MM.1S (cell line): ENCODE measurements around the gene PIEZO2.

Source experiments
- DNase-seq: peaks from one replicate; pipeline ENCODE4 v3.0.0-alpha.2; 2015
- H2AFZ ChIP-seq: fragments of 300-600 bp; sonication (generic); 2 replicates; pipeline ENCODE4 v1.6.0; 2016; ENCODE audit warnings: antibody characterized with exemption, low read length
- H3F3A ChIP-seq: fragments of 300-600 bp; sonication (generic); 2 replicates; pipeline ENCODE4 v1.6.1; 2016; ENCODE audit warnings: mild to moderate bottlenecking, antibody characterized with exemption, low read length, moderate library complexity, mixed read lengths; ENCODE audit not compliant: insufficient read depth
- H3K27ac ChIP-seq: fragments of 300-600 bp; sonication (generic); 2 replicates; pipeline ENCODE4 v1.5.1; 2016; ENCODE audit warnings: mild to moderate bottlenecking, low read length
- H3K27me3 ChIP-seq: fragments of 300-600 bp; sonication (generic); replicated peaks from 2 replicates; pipeline ENCODE4 v1.6.0; 2016; ENCODE audit warnings: low read length; ENCODE audit not compliant: insufficient read depth
- H3K36me3 ChIP-seq: fragments of 300-600 bp; sonication (generic); replicated peaks from 2 replicates; pipeline ENCODE4 v1.6.1; 2016; ENCODE audit warnings: mild to moderate bottlenecking, low read length, mixed read lengths; ENCODE audit not compliant: insufficient read depth
- H3K4me1 ChIP-seq: fragments of 300-600 bp; sonication (generic); 2 replicates; pipeline ENCODE4 v1.6.1; 2016; ENCODE audit warnings: low read length, mixed read lengths
- H3K4me2 ChIP-seq: fragments of 300-600 bp; sonication (generic); 2 replicates; pipeline ENCODE4 v1.6.0; 2016; ENCODE audit warnings: low read depth, low read length
- H3K4me3 ChIP-seq: fragments of 300-600 bp; sonication (generic); 2 replicates; pipeline ENCODE4 v1.5.1; 2016; ENCODE audit warnings: low read length, mixed read lengths
- H3K79me2 ChIP-seq: fragments of 300-600 bp; sonication (generic); 2 replicates; pipeline ENCODE4 v1.6.1; 2016; ENCODE audit warnings: mixed run types, low read length, mixed read lengths
- H3K9ac ChIP-seq: fragments of 300-600 bp; sonication (generic); 2 replicates; pipeline ENCODE4 v1.6.1; 2016; ENCODE audit warnings: low read length, mixed read lengths
- H3K9me2 ChIP-seq: fragments of 300-600 bp; sonication (generic); replicated peaks from 2 replicates; pipeline ENCODE4 v1.6.1; 2016; ENCODE audit warnings: mild to moderate bottlenecking, low read length, mixed read lengths; ENCODE audit not compliant: insufficient read depth
- H3K9me3 ChIP-seq: fragments of 300-600 bp; sonication (generic); replicated peaks from 2 replicates; pipeline ENCODE4 v1.6.1; 2016; ENCODE audit warnings: mild to moderate bottlenecking, low read length, mixed read lengths; ENCODE audit not compliant: insufficient read depth
- H4K20me1 ChIP-seq: fragments of 300-600 bp; sonication (generic); 2 replicates; pipeline ENCODE4 v1.6.1; 2016; ENCODE audit warnings: mild to moderate bottlenecking, low read length, moderate library complexity, mixed read lengths; ENCODE audit not compliant: insufficient read depth
- CTCF ChIP-seq: fragments of 300-600 bp; sonication (generic); IDR thresholded peaks from 2 replicates; pipeline ENCODE4 v1.5.1; 2016; ENCODE audit warnings: antibody characterized with exemption, low read length, mixed read lengths
- EZH2 ChIP-seq: fragments of 300-600 bp; sonication (generic); optimal IDR thresholded peaks from 2 replicates; pipeline ENCODE3; 2017; ENCODE audit warnings: low read depth, mild to moderate bottlenecking, antibody characterized with exemption, low read length, mixed read lengths
- EZH2phosphoT487 ChIP-seq: fragments of 300-600 bp; sonication (generic); IDR thresholded peaks from 2 replicates; pipeline ENCODE4 v1.6.1; 2018; ENCODE audit warnings: antibody characterized with exemption, low read length

PIEZO2 gene

DNA sequence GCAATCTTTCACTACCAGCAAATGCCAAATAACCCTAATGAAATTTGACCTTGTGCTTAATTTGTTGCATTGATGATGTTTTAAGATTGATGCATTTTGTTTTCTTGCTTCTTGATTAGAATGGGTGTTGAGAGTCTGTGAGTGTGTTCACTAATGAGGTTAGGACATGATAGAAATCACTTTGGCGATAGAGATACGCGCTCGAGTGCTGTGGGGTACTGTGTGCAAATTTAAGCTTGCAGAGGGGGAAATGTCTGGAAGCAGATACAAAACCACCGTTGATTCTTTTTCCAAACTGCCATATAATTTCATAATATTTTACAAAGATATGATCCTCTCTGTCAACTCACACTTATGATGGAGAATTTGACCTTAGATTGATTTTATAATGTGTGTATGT is 200.9 kb downstream of the PIEZO2 start:
- Histone ChIP-seq H3K9me2 (no peaks in the 10 kb centered on the region), H3K27ac (no peak overlapping the region), H3K27me3 (no peaks in the 10 kb centered on the region), H3K4me1 (peaks cover 38% of the 10 kb centered on the region), H3K9me3 (no peaks in the 10 kb centered on the region), H3K4me2 (no peak overlapping the region), H3K36me3 (no peaks in the 10 kb centered on the region), H3K9ac (no peak overlapping the region), H3K79me2 (no peaks in the 10 kb centered on the region), H2AFZ (no peak overlapping the region), H4K20me1 (no peaks in the 10 kb centered on the region), H3K4me3 (no peak overlapping the region), H3F3A (peaks cover 36% of the 10 kb centered on the region)
- DNase-seq, result no peak
- TF ChIP-seq EZH2 (no peak), CTCF (no peak), EZH2phosphoT487 (no peak)

GRCh38 chr18:10946058-10946457 is 203.3 kb downstream of the PIEZO2 start:
- Histone ChIP-seq H2AFZ (no peak overlapping the region), H3K9ac (no peak overlapping the region), H3K4me1 (peaks cover 15% of the 10 kb centered on the region), H3F3A (peaks cover 15% of the 10 kb centered on the region), H3K36me3 (no peaks in the 10 kb centered on the region), H3K4me3 (no peak overlapping the region), H3K9me3 (no peaks in the 10 kb centered on the region), H3K79me2 (no peaks in the 10 kb centered on the region), H3K27ac (no peak overlapping the region), H4K20me1 (no peaks in the 10 kb centered on the region), H3K27me3 (no peaks in the 10 kb centered on the region), H3K4me2 (no peak overlapping the region), H3K9me2 (no peaks in the 10 kb centered on the region)
- no peak for DNase-seq
- TF ChIP-seq EZH2phosphoT487 (no peak), CTCF (no peak), EZH2 (no peak)

GRCh38 chr18:10942998-10943397 is 206.4 kb downstream of the PIEZO2 start:
- H3K9me3 ChIP-seq, result no peaks in the 10 kb centered on the region

More at GRCh38 chr18:10942998-10943397, 206.4 kb downstream of the PIEZO2 start:
- no peak overlapping the region for H3K27ac ChIP-seq
- no peaks in the 10 kb centered on the region for H3K27me3 ChIP-seq
- H4K20me1 ChIP-seq, result no peaks in the 10 kb centered on the region
- H3K4me3 ChIP-seq, result no peak overlapping the region
- no peak for DNase-seq
- no peak overlapping the region for H3K4me2 ChIP-seq
- H3K4me1 ChIP-seq, result peaks cover 4% of the 10 kb centered on the region; the same call in 1 of the 2 replicates
- TF ChIP-seq EZH2phosphoT487, result no peak
- TF ChIP-seq CTCF, result no peak
- no peak for TF ChIP-seq EZH2
- no peaks in the 10 kb centered on the region for H3K9me2 ChIP-seq
- no peak overlapping the region for H2AFZ ChIP-seq
- H3F3A ChIP-seq, result no peaks in the 10 kb centered on the region
- H3K36me3 ChIP-seq, result no peaks in the 10 kb centered on the region
- no peaks in the 10 kb centered on the region for H3K79me2 ChIP-seq
- H3K9ac ChIP-seq, result no peak overlapping the region
